Panc1 (cell line): ENCODE results near the gene PRRT4. TPM values are rescaled to one million over a fixed set of nuclear protein-coding genes. Genes with fewer than 3 reads are reported as not detected.

Experiments
- ATAC-seq: fragments of 200-7000 bp; cut with Tn5 transposase; 2 replicates; pipeline ENCODE4 v1.9.1; 2020; ENCODE audit warnings: mild to moderate bottlenecking, moderate library complexity
- BruUV-seq: library from RNA; stranded (reverse); fragments of 400-500 nt; replicated peaks from 2 replicates; lab custom pipeline; 2021; lab: Mats Ljungman, UMichigan
- CTCF ChIA-PET: fragments of 300-600 bp; sonication (Branson Sonifier 250); formaldehyde crosslinking; loops from one replicate; lab custom pipeline; 2022; ENCODE audit warnings: antibody characterized with exemption; lab: Charles Lee
- POLR2A ChIA-PET: fragments of 300-600 bp; sonication (Branson Sonifier 250); formaldehyde crosslinking; loops from one replicate; lab custom pipeline; 2022; ENCODE audit warnings: antibody characterized with exemption; lab: Charles Lee
- DNase-seq: peaks from one replicate; pipeline ENCODE4 v3.0.0-alpha.2; 2010; ENCODE audit warnings: low read depth, low spot score
- H3K27ac ChIP-seq: 2 replicates; pipeline ENCODE4 v1.5.1; 2011; ENCODE audit warnings: mild to moderate bottlenecking, low read length, inconsistent platforms
- H3K27me3 ChIP-seq: fragments of 200-500 bp; sonication (Bioruptor generic); 2 replicates; pipeline ENCODE4 v1.6.0; 2014; ENCODE audit warnings: low read length, inconsistent platforms; ENCODE audit not compliant: control insufficient read depth, insufficient read depth
- H3K36me3 ChIP-seq: fragments of 200-500 bp; sonication (Bioruptor generic); 2 replicates; pipeline ENCODE4 v1.5.1; 2014; ENCODE audit warnings: inconsistent platforms, mild to moderate bottlenecking, low read length, moderate library complexity; ENCODE audit not compliant: control insufficient read depth, insufficient read depth
- H3K4me1 ChIP-seq: 2 replicates; pipeline ENCODE4 v1.5.1; 2011; ENCODE audit warnings: inconsistent platforms, mild to moderate bottlenecking, low read length, moderate library complexity; ENCODE audit not compliant: control insufficient read depth, insufficient read depth
- H3K4me3 ChIP-seq, 2 experiments: 2 replicates each; pipeline ENCODE4 v1.5.1; 2011 to 2012; ENCODE audit warnings: low read depth in 2 of 2, low read length in 2 of 2, mild to moderate bottlenecking in 2 of 2, inconsistent platforms in 1 of 2, moderate library complexity in 1 of 2
- H3K9me3 ChIP-seq: fragments of 200-500 bp; sonication (Bioruptor generic); 2 replicates; pipeline ENCODE4 v1.5.1; 2014; ENCODE audit warnings: low read depth, mild to moderate bottlenecking, inconsistent platforms, low read length, moderate library complexity; ENCODE audit not compliant: control insufficient read depth, insufficient read depth
- POLR2AphosphoS5 ChIP-seq: IDR thresholded peaks from 2 replicates; pipeline ENCODE4 v1.6.1; 2012; ENCODE audit warnings: mild to moderate bottlenecking, low read depth, low read length, moderate library complexity
- REST ChIP-seq, 2 experiments: IDR thresholded peaks; 2 replicates each; pipeline ENCODE4 v1.6.1; 2011 to 2012; ENCODE audit warnings: low read depth in 2 of 2, control low read depth in 1 of 2, low read length in 1 of 2, mild to moderate bottlenecking in 1 of 2, moderate library complexity in 1 of 2; ENCODE audit not compliant: insufficient read depth in 1 of 2
- SIN3A ChIP-seq: IDR thresholded peaks from 2 replicates; pipeline ENCODE4 v1.6.1; 2012; ENCODE audit warnings: low read depth, mild to moderate bottlenecking, low read length, moderate library complexity, borderline replicate concordance; ENCODE audit not compliant: insufficient read depth
- TCF7L2 ChIP-seq: IDR thresholded peaks from 2 replicates; pipeline ENCODE4 v1.6.1; 2011; ENCODE audit warnings: mild to moderate bottlenecking, low read depth, low read length, inconsistent platforms
- in situ Hi-C: cut with HindIII; loops from 2 replicates; pipeline ENCODE4 v1.10.0; 2016; ENCODE audit warnings: low sequenced_read_pairs, low pct_unique_long_range_greater_than_20kb
- intact Hi-C: fragments of 100-400 bp; cut with micrococcal nuclease; formaldehyde crosslinking; loops from one replicate; pipeline ENCODE4 v1.10.0; 2022; ENCODE audit not compliant: unreplicated experiment
- total RNA-seq: library from RNA; stranded (reverse); gene quantifications from one replicate; pipeline ENCODE4 v1.2.1, GENCODE V29; 2021; ENCODE audit not compliant: unreplicated experiment
- TF ChIP-seq, protein P1 (sequence below): fragments of 450-650 bp; IDR thresholded peaks from 2 replicates; pipeline ENCODE4 v1.5.1; 2017; ENCODE audit warnings: mild to moderate bottlenecking

PRRT4 gene
- total RNA-seq, 1 experiment from 2014 or later = 0.77 TPM

- H3K4me3 ChIP-seq = peak overlapping the region; percentile 62 to 68; a peak in 3 of 4 replicates
- ATAC-seq = no peak
- no peak for DNase-seq
- H3K9me3 ChIP-seq = no peaks in the 10 kb centered on the region
- intact Hi-C loops = no loop called here
- ChIA-PET POLR2A (no interaction called here), CTCF (interaction anchor here (0.6 kb wide), 1 partner anchor 67 kb away, joined by 8 read pairs; no protein-coding TSS in a partner anchor)
- BruUV-seq = no TSS peak
- no peak overlapping the region for H3K27ac ChIP-seq
- no peaks in the 10 kb centered on the region for H3K27me3 ChIP-seq
- H3K4me1 ChIP-seq = peaks cover 35% of the 10 kb centered on the region
- TF ChIP-seq REST (IDR thresholded peaks at IDR 0.05; ENCODE audit: insufficient read depth in 1 of 2, low read depth in 2 of 2, low read length in 1 of 2) (no peak), SIN3A (no peak), TCF7L2 (no peak), POLR2AphosphoS5 (no peak)
- TF ChIP-seq, protein P1, sequence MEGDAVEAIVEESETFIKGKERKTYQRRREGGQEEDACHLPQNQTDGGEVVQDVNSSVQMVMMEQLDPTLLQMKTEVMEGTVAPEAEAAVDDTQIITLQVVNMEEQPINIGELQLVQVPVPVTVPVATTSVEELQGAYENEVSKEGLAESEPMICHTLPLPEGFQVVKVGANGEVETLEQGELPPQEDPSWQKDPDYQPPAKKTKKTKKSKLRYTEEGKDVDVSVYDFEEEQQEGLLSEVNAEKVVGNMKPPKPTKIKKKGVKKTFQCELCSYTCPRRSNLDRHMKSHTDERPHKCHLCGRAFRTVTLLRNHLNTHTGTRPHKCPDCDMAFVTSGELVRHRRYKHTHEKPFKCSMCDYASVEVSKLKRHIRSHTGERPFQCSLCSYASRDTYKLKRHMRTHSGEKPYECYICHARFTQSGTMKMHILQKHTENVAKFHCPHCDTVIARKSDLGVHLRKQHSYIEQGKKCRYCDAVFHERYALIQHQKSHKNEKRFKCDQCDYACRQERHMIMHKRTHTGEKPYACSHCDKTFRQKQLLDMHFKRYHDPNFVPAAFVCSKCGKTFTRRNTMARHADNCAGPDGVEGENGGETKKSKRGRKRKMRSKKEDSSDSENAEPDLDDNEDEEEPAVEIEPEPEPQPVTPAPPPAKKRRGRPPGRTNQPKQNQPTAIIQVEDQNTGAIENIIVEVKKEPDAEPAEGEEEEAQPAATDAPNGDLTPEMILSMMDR = no peak
- no peaks in the 10 kb centered on the region; the same call in 1 of the 2 replicates for H3K36me3 ChIP-seq
- in situ Hi-C loops = no loop called here
Observed at GRCh38 chr7:128404143-128404681, 42.7 kb upstream of the PRRT4 start.

- DNase-seq = no peak
- Histone ChIP-seq H3K9me3 (no peaks in the 10 kb centered on the region), H3K27ac (no peak overlapping the region), H3K4me3 (no peak overlapping the region), H3K4me1 (peaks cover 30% of the 10 kb centered on the region), H3K27me3 (no peaks in the 10 kb centered on the region), H3K36me3 (no peaks in the 10 kb centered on the region; the same call in 1 of the 2 replicates)
- in situ Hi-C loops (no loop called here), intact Hi-C loops (no loop called here)
- POLR2A ChIA-PET = no interaction called here
- TF ChIP-seq, protein P1 = no peak
- TF ChIP-seq SIN3A = no peak
- no peak for TF ChIP-seq POLR2AphosphoS5
- no peak for TF ChIP-seq TCF7L2
- no peak for TF ChIP-seq REST (IDR thresholded peaks at IDR 0.05; ENCODE audit: insufficient read depth in 1 of 2, low read depth in 2 of 2, low read length in 1 of 2)
- no TSS peak for BruUV-seq
- no peak for ATAC-seq
- CTCF ChIA-PET = no interaction called here
Observed at GRCh38 chr7:128403676-128404075, 42.2 kb upstream of the PRRT4 start.
